ENCODE measurements around the gene UBL4A.
A peak's percentile ranks its signal among the peaks of the same experiment; 100 is the strongest.
"Not testable (repeated sequence)": the region's sequence is repeated elsewhere in the genome, so short reads cannot be mapped to it uniquely, and the experiment has no call there.

UBL4A gene

DNA sequence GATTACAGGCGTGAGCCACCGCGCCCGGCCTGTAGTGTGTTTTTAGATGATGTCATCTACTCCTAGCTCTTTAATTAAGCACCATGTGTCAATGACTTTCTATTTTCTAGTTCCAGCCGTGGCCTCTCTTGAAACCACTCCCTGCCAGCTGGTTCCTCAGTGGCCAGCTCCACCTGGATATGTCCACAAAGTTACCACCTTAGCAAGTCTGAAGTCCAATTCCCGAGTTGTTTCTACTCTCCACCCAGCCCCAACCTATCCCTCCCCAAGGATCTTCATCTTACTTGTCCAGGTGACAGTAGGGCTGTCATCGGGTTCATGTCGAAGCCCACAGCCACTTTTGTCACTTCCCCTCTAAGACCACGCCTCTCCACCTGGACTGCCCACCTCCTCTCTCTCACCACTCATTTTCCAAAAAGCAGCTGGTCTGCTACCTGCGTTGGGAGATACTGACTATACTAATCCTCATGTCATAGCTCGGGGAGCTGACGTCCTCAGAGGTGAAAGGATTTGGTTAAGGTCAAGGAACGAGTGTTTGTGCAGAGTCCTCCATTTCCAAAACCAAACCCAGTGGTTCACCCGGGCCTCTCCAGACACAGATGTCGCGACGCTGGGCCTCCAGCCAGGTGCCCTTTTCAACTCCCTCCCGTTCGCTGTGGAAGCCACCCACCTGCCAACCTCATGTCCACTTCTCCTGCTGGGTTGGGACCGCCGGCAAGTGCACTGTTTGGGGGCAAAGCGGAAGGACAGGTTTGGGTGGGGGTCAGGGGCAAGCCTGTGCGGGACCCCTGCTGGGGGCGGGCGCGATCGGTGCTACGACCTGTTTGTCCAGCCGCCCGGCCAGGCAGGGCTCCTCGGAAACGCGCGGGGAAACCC lies 28.9 kb upstream of the UBL4A start:
- Mint-ChIP-seq H3K36me3 (ENCODE audit: low read depth) (peaks cover 3% of the 10 kb centered on the region), H3K9me3 (no peaks in the 10 kb centered on the region), H3K27ac (peak overlapping the region; percentile 85), H3K4me1 (ENCODE audit: low read depth) (peaks cover 15% of the 10 kb centered on the region), H3K27me3 (ENCODE audit: low read depth) (no peaks in the 10 kb centered on the region), H3K4me3 (peak overlapping the region; percentile 86)

- H3K36me3 Mint-ChIP-seq (ENCODE audit: low read depth) = peaks cover 13% of the 10 kb centered on the region
- peak overlapping the region; percentile 9 for H3K4me3 Mint-ChIP-seq
- no peaks in the 10 kb centered on the region for H3K27me3 Mint-ChIP-seq (ENCODE audit: low read depth)
- peaks cover 17% of the 10 kb centered on the region for H3K4me1 Mint-ChIP-seq (ENCODE audit: low read depth)
- no peaks in the 10 kb centered on the region for H3K9me3 Mint-ChIP-seq
- H3K27ac Mint-ChIP-seq = peak overlapping the region; percentile 67
Observed at GRCh38 chrX:154513716-154514115, 27.3 kb upstream of the UBL4A start.

GRCh38 chrX:154512879-154513553 lies 26.6 kb upstream of the UBL4A start:
- Mint-ChIP-seq H3K27ac (no peak overlapping the region), H3K36me3 (ENCODE audit: low read depth) (peaks cover 16% of the 10 kb centered on the region), H3K4me1 (ENCODE audit: low read depth) (peaks cover 17% of the 10 kb centered on the region), H3K4me3 (no peak overlapping the region), H3K27me3 (ENCODE audit: low read depth) (no peaks in the 10 kb centered on the region), H3K9me3 (no peaks in the 10 kb centered on the region)

DNA sequence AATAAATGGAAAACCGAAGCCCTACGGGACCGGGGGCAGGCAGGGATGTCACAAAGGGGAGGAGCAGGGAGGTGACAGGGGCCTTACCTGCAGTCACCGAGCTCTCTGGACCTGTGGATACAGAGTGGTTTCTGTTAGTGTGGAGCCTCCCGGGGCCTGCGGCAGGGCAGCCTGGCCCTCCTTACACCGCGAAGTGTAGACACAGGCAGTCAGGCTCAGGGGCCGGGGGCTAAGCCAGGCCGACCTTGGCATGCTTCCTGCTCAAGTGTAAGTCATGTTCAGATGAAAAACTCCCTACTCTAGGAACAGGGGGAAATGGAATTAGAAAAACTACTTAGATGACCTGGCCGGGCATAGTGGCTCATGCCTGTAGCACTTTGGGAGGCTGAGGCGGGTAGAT lies 25.3 kb upstream of the UBL4A start:
- Mint-ChIP-seq H3K36me3 (ENCODE audit: low read depth) (peaks cover 16% of the 10 kb centered on the region), H3K27me3 (ENCODE audit: low read depth) (no peaks in the 10 kb centered on the region), H3K27ac (no peak overlapping the region), H3K9me3 (no peaks in the 10 kb centered on the region), H3K4me3 (no peak overlapping the region), H3K4me1 (ENCODE audit: low read depth) (peaks cover 17% of the 10 kb centered on the region)

- Mint-ChIP-seq H3K9me3 (no peaks in the 10 kb centered on the region), H3K4me1 (ENCODE audit: low read depth) (peaks cover 10% of the 10 kb centered on the region), H3K4me3 (no peak overlapping the region), H3K27ac (no peak overlapping the region), H3K36me3 (ENCODE audit: low read depth) (peaks cover 19% of the 10 kb centered on the region), H3K27me3 (ENCODE audit: low read depth) (no peaks in the 10 kb centered on the region)
Observed at GRCh38 chrX:154509455-154509854, 23.0 kb upstream of the UBL4A start.

DNA sequence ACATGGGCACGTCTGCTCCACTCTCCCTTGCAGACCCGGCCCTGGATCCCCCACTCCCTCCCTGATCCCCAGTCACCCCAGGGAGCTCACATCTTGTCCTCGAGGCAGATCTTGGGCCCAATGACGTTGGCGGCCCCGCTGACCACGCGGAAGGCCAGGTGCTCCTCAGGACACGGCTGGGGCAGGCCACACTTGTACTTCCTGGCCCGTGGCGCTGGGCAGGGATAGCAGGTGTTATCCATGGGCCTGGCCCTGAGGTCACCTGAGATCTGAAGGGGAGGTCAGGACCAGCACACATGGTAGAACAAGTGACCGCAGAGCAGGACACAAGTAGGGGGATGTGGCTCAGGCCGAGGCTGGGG lies 21.9 kb upstream of the UBL4A start:
- H3K27ac Mint-ChIP-seq = peak overlapping the region; percentile 24
- no peaks in the 10 kb centered on the region for H3K27me3 Mint-ChIP-seq (ENCODE audit: low read depth)
- H3K9me3 Mint-ChIP-seq = no peaks in the 10 kb centered on the region
- H3K4me3 Mint-ChIP-seq = no peak overlapping the region
- peaks cover 18% of the 10 kb centered on the region for H3K36me3 Mint-ChIP-seq (ENCODE audit: low read depth)
- peaks cover 5% of the 10 kb centered on the region for H3K4me1 Mint-ChIP-seq (ENCODE audit: low read depth)

DNA sequence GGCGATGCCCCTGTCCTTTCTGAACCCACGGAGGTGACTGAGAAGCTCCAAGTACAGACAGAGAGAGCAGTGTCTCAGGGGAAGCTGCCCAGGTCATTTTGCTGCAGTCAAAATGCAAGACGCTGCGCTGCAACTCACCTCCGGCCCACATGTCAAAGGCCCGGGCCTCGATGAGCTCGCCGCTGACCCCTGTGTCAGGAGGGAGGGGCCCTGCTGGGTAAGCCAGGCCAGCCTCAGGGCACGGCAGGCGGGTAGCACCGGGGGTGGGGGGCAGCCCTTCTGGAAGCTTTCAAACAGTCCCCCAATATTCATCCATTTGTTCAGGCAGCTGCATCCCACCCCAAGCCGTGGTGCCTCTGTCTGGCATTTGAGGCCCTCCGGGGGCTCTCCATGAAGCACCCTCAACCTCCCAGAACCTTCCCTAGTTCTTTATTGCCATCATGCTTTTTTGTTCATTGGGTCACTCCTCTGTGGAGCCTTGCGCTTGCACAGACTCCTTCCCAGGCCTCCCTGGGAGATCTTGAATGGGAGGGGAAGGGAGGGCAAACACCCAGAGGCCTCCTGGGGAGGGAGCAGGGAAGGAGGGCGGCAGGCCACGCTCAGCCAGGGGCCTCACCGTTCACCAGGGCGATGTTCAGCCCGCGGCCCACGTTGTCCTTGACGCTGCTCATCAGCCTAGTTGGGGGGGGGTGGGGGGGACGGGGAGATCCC lies 21.4 kb upstream of the UBL4A start:
- Mint-ChIP-seq H3K9me3 (no peaks in the 10 kb centered on the region), H3K36me3 (ENCODE audit: low read depth) (peaks cover 18% of the 10 kb centered on the region), H3K27me3 (ENCODE audit: low read depth) (no peaks in the 10 kb centered on the region), H3K4me1 (ENCODE audit: low read depth) (peaks cover 5% of the 10 kb centered on the region), H3K27ac (no peak overlapping the region), H3K4me3 (no peak overlapping the region)

- peaks cover 18% of the 10 kb centered on the region for H3K36me3 Mint-ChIP-seq (ENCODE audit: low read depth)
- H3K9me3 Mint-ChIP-seq = no peaks in the 10 kb centered on the region
- H3K4me1 Mint-ChIP-seq (ENCODE audit: low read depth) = peaks cover 4% of the 10 kb centered on the region
- no peak overlapping the region for H3K27ac Mint-ChIP-seq
- no peaks in the 10 kb centered on the region for H3K27me3 Mint-ChIP-seq (ENCODE audit: low read depth)
- no peak overlapping the region for H3K4me3 Mint-ChIP-seq
Observed at GRCh38 chrX:154506483-154507332, 20.3 kb upstream of the UBL4A start.

DNA sequence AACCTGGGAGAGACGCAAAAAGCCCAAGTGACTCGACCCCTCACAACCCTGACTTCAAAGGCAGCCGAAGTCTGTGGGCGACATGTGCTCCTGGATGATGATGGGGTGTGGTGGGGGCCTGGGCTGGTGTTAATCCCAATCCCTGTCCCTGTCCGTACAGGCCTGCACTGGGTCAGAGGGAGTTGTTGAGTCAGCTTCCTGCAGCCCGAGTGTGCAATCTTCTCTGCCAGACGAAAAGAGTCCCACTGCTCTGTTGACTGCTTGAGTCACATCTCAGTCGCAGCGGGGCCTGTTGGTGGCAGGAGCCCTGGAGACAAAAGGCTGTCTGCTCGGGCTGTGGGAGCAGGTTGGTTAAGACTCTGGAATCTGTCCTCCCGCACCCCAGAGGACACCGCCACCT lies 19.3 kb upstream of the UBL4A start:
- peaks cover 16% of the 10 kb centered on the region for H3K36me3 Mint-ChIP-seq (ENCODE audit: low read depth)

GRCh38 chrX:154502989-154503388 lies 16.6 kb upstream of the UBL4A start:
- H3K4me3 Mint-ChIP-seq = no peak overlapping the region

More for the DNA sequence above, 19.3 kb upstream of the UBL4A start:
- Mint-ChIP-seq H3K4me3 (no peak overlapping the region), H3K27me3 (ENCODE audit: low read depth) (no peaks in the 10 kb centered on the region), H3K9me3 (no peaks in the 10 kb centered on the region), H3K27ac (no peak overlapping the region), H3K4me1 (ENCODE audit: low read depth) (peaks cover 2% of the 10 kb centered on the region)

GRCh38 chrX:154502098-154502497 lies 15.7 kb upstream of the UBL4A start:
- H3K4me3 Mint-ChIP-seq = no peak overlapping the region
- peaks cover 3% of the 10 kb centered on the region for H3K36me3 Mint-ChIP-seq (ENCODE audit: low read depth)
- no peak overlapping the region for H3K27ac Mint-ChIP-seq
- no peaks in the 10 kb centered on the region for H3K27me3 Mint-ChIP-seq (ENCODE audit: low read depth)
- no peaks in the 10 kb centered on the region for H3K9me3 Mint-ChIP-seq
- no peaks in the 10 kb centered on the region for H3K4me1 Mint-ChIP-seq (ENCODE audit: low read depth)

More at GRCh38 chrX:154502989-154503388, 16.6 kb upstream of the UBL4A start:
- no peaks in the 10 kb centered on the region for H3K27me3 Mint-ChIP-seq (ENCODE audit: low read depth)
- H3K27ac Mint-ChIP-seq = no peak overlapping the region
- no peaks in the 10 kb centered on the region for H3K9me3 Mint-ChIP-seq
- H3K4me1 Mint-ChIP-seq (ENCODE audit: low read depth) = no peaks in the 10 kb centered on the region
- H3K36me3 Mint-ChIP-seq (ENCODE audit: low read depth) = peaks cover 3% of the 10 kb centered on the region

DNA sequence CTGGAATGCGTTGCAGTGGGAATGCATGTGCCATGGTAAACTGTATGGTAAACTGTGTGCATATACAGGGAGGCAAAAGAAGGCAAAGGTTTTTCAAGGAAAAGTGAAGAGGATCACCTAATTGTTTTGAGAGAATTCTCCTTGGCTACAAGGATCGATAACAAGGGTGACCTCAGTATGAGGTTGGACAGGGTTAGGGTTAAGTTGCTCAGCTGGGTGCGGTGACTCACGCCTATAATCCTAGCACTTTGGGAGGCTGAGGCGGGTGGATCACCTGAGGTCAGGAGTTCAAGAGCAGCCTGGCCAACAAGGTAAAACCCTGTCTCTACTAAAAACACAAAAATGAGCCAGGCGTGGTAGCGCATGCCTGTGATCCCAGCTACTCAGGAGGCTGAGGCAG lies 15.0 kb upstream of the UBL4A start:
- not testable (repeated sequence) for H3K27me3 Mint-ChIP-seq (ENCODE audit: low read depth); H3K4me1 Mint-ChIP-seq (ENCODE audit: low read depth); H3K4me3 Mint-ChIP-seq; H3K27ac Mint-ChIP-seq; H3K9me3 Mint-ChIP-seq; H3K36me3 Mint-ChIP-seq (ENCODE audit: low read depth)

- not testable (repeated sequence) for H3K4me1 Mint-ChIP-seq (ENCODE audit: low read depth); H3K4me3 Mint-ChIP-seq; H3K27ac Mint-ChIP-seq; H3K36me3 Mint-ChIP-seq (ENCODE audit: low read depth); H3K27me3 Mint-ChIP-seq (ENCODE audit: low read depth); H3K9me3 Mint-ChIP-seq
Observed at GRCh38 chrX:154496591-154497137, 10.2 kb upstream of the UBL4A start.

DNA sequence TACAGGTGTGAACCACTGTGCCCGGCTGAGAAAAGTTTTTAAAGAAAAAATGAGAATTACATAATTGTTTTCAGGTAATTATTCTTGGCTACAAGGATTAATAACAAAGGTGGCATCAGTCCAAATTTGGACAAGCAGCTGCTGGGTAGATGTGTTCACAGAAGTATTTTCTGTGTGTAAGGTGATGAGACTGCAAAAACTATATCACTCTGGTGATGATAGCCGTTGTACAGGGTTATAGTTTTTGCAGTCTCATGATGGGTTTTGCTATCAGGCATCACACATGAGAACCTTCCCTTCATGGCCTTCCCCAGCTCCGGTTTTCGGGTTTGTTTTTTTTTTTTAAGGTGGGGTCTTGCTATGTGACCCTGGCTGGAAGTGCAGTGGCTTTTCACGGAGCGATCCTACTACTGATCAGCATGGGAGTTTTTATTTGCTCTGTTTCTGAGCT lies 9.1 kb upstream of the UBL4A start:
- Mint-ChIP-seq H3K27ac (no peak overlapping the region), H3K9me3 (no peaks in the 10 kb centered on the region), H3K4me3 (no peak overlapping the region), H3K4me1 (ENCODE audit: low read depth) (peaks cover 2% of the 10 kb centered on the region), H3K36me3 (ENCODE audit: low read depth) (no peaks in the 10 kb centered on the region), H3K27me3 (ENCODE audit: low read depth) (no peaks in the 10 kb centered on the region)

All from T-helper 1 cell treated with Interleukin-12 subunit alpha and Interleukin-12 subunit beta and Interleukin-4 antibody, amounts not matched to agents 30 μg/mL and 1 μg/mL, for 36 hours (primary cell).